G401 (cell line): ENCODE data around the gene SIGMAR1. TPM values are rescaled to one million over a fixed set of nuclear protein-coding genes. Genes with fewer than 3 reads are reported as not detected.

Experiments used
- DNase-seq: peaks from one replicate; pipeline ENCODE4 v3.0.0-alpha.2; 2015; ENCODE audit warnings: low spot score
- in situ Hi-C: cut with HindIII; loops from 2 replicates; pipeline ENCODE4 v1.10.0; 2016; ENCODE audit warnings: low sequenced_read_pairs, mixed read lengths
- total RNA-seq: library from RNA; depleted of rRNA; stranded (reverse); fragments of >200 nt; shearing (Covaris generic); gene quantifications from 2 replicates; pipeline ENCODE4 v1.2.3, GENCODE V29; 2014; rRNA removed

SIGMAR1 gene
- total RNA-seq, 1 experiment from 2014 or later: 193 TPM

DNA sequence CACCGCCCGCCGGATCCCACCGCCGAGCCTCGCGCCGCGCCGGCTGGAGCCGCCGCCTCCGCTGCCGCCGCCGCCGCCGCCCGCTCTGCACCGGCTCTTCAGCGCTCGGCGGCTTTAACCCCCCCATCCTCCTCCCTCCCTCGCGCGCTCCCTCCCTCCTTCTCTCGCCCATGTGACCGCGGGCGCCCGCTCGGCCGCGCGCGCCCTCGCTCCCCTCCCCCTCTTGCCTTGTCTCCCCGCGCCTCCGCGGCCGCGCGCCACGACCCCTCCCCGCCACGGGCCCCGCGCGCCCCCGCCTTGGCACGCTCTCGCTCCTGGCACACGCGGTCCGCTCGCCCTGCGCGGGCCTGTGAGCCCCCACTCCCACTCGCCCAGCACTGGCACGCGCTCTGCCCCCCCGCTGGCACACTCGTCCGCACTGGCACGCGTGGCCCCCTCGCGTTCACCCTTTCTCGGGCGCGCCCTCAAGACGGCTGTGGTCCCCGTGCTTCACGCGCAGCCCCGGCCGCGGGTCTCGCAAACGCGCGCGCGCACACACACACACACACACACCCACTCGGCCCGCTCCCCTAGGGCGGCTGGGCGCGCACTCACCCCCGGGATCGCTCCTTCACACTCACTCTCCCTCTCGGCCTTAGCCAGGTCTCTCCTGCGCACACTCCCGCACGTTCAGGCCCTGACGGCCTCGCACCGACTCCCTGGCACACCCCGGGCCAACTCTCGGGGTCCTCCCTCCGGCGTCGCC, 47.8 kb downstream of the SIGMAR1 start, which contains the start of gene CNTFR:
Gene CNTFR (minus strand): TSS at position 89 of the 745 bp plus-strand sequence. CDS start 20,743 bp downstream, outside the sequence.
- DNase-seq: peak; percentile 86
- in situ Hi-C loops: no loop called here

GRCh38 chr9:34588671-34589635, 48.6 kb downstream of the SIGMAR1 start:
- peak; percentile 76 for DNase-seq
- in situ Hi-C loops: no loop called here

- DNase-seq: no peak
- in situ Hi-C loops: no loop called here
Measured at GRCh38 chr9:34587271-34587670, 50.3 kb downstream of the SIGMAR1 start.

- no peak for DNase-seq
- in situ Hi-C loops: no loop called here
Measured at GRCh38 chr9:34585946-34586669, 51.5 kb downstream of the SIGMAR1 start.

GRCh38 chr9:34584970-34585369, 52.6 kb downstream of the SIGMAR1 start:
- in situ Hi-C loops: no loop called here
- DNase-seq: no peak

Other genes with a start within 250 kb of the SIGMAR1 start
- 5.2 TPM in 2 replicates for gene FAM219A, start 179.2 kb downstream of the SIGMAR1 start, total RNA-seq
- gene DNAI1, start 179.0 kb downstream of the SIGMAR1 start, total RNA-seq: not detected in 2 replicates
- 10.4 and 18.0 TPM in 2 replicates for gene ENHO, start 114.8 kb downstream of the SIGMAR1 start, total RNA-seq
- gene CNTFR, start 48.1 kb downstream of the SIGMAR1 start, total RNA-seq: 0.78 and 1.0 TPM in 2 replicates
- gene RPP25L, start 25.7 kb downstream of the SIGMAR1 start, total RNA-seq: 57.9 and 59.4 TPM in 2 replicates
- gene DCTN3, start 17.3 kb downstream of the SIGMAR1 start, total RNA-seq: 105 and 160 TPM in 2 replicates
- 1.5 TPM in 1 of 2 replicates, not detected in the other for gene ARID3C, start 8.7 kb downstream of the SIGMAR1 start, total RNA-seq
- 41.6 and 51.2 TPM in 2 replicates for gene GALT, start 8.9 kb upstream of the SIGMAR1 start, total RNA-seq
- gene IL11RA, start 14.4 kb upstream of the SIGMAR1 start, total RNA-seq: 6.9 and 9.8 TPM in 2 replicates
- not detected in 2 replicates for gene CCL27, start 24.9 kb upstream of the SIGMAR1 start, total RNA-seq
- not detected in 2 replicates for gene CCL19, start 53.5 kb upstream of the SIGMAR1 start, total RNA-seq
- not detected in 2 replicates for gene CCL21, start 72.3 kb upstream of the SIGMAR1 start, total RNA-seq